Endodermal cell (in vitro differentiated cells): ENCODE measurements around the gene CLDN19. TPM values are rescaled to one million over a fixed set of nuclear protein-coding genes. Genes with fewer than 3 reads are reported as not detected.

Experiments used
- DNase-seq: peaks from one replicate; pipeline ENCODE4 v3.0.0-alpha.2; 2017
- H3K27ac ChIP-seq: 2 replicates; pipeline ENCODE4 v1.5.1; 2013; ENCODE audit warnings: mild to moderate bottlenecking, low read depth, low read length, moderate library complexity
- H3K27me3 ChIP-seq: 2 replicates; pipeline ENCODE4 v1.6.1; 2013; ENCODE audit warnings: mild to moderate bottlenecking, low read length, moderate library complexity; ENCODE audit not compliant: insufficient read depth, control insufficient read depth, poor library complexity, severe bottlenecking
- H3K36me3 ChIP-seq: 2 replicates; pipeline ENCODE4 v1.7.0; 2013; ENCODE audit warnings: mild to moderate bottlenecking, low read length, moderate library complexity; ENCODE audit not compliant: control insufficient read depth, insufficient read depth
- H3K4me1 ChIP-seq: one replicate; pipeline ENCODE4 v1.7.0; 2013; ENCODE audit warnings: low read length; ENCODE audit not compliant: control insufficient read depth, insufficient read depth
- H3K4me3 ChIP-seq: 2 replicates; pipeline ENCODE4 v1.5.1; 2013; ENCODE audit warnings: mild to moderate bottlenecking, low read length, moderate library complexity
- H3K9ac ChIP-seq: 2 replicates; pipeline ENCODE4 v1.6.1; 2013; ENCODE audit warnings: mild to moderate bottlenecking, low read length, moderate library complexity; ENCODE audit not compliant: poor library complexity, severe bottlenecking; ENCODE audit errors: extremely low read depth
- H3K9me3 ChIP-seq: 2 replicates; pipeline ENCODE4 v1.6.1; 2013; ENCODE audit warnings: mild to moderate bottlenecking, low read length, moderate library complexity; ENCODE audit not compliant: control insufficient read depth
- H3K27ac Mint-ChIP-seq: 2 replicates; pipeline ENCODE4 v1.8.0; 2020; ENCODE audit warnings: mixed read lengths
- H3K27me3 Mint-ChIP-seq: 2 replicates; pipeline ENCODE4 v1.8.0; 2021; ENCODE audit warnings: mild to moderate bottlenecking, mixed read lengths; ENCODE audit not compliant: insufficient read depth
- H3K36me3 Mint-ChIP-seq: 2 replicates; pipeline ENCODE4 v1.8.0; 2020; ENCODE audit warnings: low read depth, mixed read lengths
- H3K4me1 Mint-ChIP-seq: 2 replicates; pipeline ENCODE4 v1.8.0; 2020; ENCODE audit warnings: mixed read lengths
- H3K4me3 Mint-ChIP-seq: 2 replicates; pipeline ENCODE4 v1.8.0; 2020; ENCODE audit warnings: mild to moderate bottlenecking, moderate library complexity, mixed read lengths
- H3K9me3 Mint-ChIP-seq: 2 replicates; pipeline ENCODE4 v1.8.0; 2020; ENCODE audit warnings: mild to moderate bottlenecking, mixed read lengths
- WGBS, 2 experiments: methylation state at CpG; one replicate each; pipeline versions ENCODE4 v1.1.5 to v1.1.7; 2013; ENCODE audit warnings: missing lambda C conversion rate in 2 of 2, mixed read lengths in 1 of 2; ENCODE audit not compliant: insufficient coverage in 1 of 2, insufficient read length in 1 of 2; 5-methylcytosine and 5-hydroxymethylcytosine counted together
- total RNA-seq, 2 donors: library from RNA; stranded (reverse); fragmentation: NEBNext Ultra II Directional in 1 of 2; extraction: Animal tissue kit (Norgen Biotek cat#: 25700) in 1 of 2; gene quantifications; 2 replicates in 1 of 2; 3 replicates in 1 of 2; pipeline ENCODE4 v1.2.1, GENCODE V29; 2021
- TF ChIP-seq, protein P1 (sequence below): fragments of 200-600 bp; sonication (generic); conservative IDR thresholded peaks from 2 replicates; pipeline ENCODE4 v1.5.0; 2021; ENCODE audit warnings: antibody characterized with exemption, mild to moderate bottlenecking

CLDN19 gene
- total RNA-seq, 2 donors from 2014 or later = 31.6 to 32.6 TPM

DNA sequence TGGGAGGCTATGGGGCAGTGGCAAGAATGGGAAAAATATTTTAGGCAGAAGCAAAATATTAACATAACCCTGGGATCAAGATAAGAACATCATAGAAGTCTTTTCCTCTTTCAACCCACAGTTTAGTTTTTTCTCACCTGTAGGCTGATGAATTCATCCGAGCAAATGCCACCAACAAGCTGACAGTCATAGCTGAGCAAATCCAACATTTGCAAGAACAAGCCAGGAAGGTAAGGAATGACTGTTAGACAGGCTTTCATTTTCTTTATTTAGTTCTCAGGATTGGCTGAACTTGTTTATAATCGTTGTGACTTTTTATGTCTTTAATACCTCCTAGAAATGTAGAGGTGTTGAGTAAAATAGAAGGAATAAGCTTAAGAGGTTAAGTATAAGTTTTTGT is 33.4 kb upstream of the CLDN19 start:
- no peaks in the 10 kb centered on the region for H3K4me1 Mint-ChIP-seq
- H3K4me3 ChIP-seq = no peak overlapping the region
- no peaks in the 10 kb centered on the region for H3K9me3 Mint-ChIP-seq
- H3K27me3 Mint-ChIP-seq = no peaks in the 10 kb centered on the region
- no peaks in the 10 kb centered on the region for H3K27me3 ChIP-seq
- peaks cover 67% of the 10 kb centered on the region for H3K36me3 Mint-ChIP-seq
- H3K4me3 Mint-ChIP-seq = no peak overlapping the region
- no peak overlapping the region for H3K27ac ChIP-seq
- no peak for DNase-seq
- no peak overlapping the region for H3K9ac ChIP-seq
- WGBS, 2 experiments = 50% methylated on average over 2 of the region's 2 CpGs
- no peak overlapping the region for H3K27ac Mint-ChIP-seq
- TF ChIP-seq, protein P1, sequence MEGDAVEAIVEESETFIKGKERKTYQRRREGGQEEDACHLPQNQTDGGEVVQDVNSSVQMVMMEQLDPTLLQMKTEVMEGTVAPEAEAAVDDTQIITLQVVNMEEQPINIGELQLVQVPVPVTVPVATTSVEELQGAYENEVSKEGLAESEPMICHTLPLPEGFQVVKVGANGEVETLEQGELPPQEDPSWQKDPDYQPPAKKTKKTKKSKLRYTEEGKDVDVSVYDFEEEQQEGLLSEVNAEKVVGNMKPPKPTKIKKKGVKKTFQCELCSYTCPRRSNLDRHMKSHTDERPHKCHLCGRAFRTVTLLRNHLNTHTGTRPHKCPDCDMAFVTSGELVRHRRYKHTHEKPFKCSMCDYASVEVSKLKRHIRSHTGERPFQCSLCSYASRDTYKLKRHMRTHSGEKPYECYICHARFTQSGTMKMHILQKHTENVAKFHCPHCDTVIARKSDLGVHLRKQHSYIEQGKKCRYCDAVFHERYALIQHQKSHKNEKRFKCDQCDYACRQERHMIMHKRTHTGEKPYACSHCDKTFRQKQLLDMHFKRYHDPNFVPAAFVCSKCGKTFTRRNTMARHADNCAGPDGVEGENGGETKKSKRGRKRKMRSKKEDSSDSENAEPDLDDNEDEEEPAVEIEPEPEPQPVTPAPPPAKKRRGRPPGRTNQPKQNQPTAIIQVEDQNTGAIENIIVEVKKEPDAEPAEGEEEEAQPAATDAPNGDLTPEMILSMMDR = no peak
- no peaks in the 10 kb centered on the region for H3K9me3 ChIP-seq
- H3K4me1 ChIP-seq = no peaks in the 10 kb centered on the region
- peaks cover 56% of the 10 kb centered on the region for H3K36me3 ChIP-seq

DNA sequence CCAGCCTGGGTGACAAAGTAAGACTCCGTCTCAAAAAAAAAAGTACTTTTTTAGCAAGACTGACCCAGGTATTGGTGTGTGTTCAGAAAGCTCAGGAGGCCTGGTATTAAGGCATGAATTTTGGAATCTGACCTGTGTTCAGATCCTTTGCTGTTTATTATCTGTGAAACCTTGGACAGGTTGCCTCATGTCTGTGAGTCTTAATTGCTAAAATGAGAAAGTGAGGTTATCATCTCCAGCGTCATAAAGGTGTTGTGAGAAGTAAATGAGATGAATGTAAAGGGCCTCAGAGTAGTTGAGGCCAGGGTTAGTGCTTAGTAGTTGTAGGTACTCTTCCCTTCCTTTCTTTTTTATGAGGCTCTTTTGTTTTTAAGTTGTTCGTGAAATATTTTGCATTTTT is 29.8 kb upstream of the CLDN19 start:
- peak overlapping the region; percentile 39 for H3K27ac Mint-ChIP-seq
- no peaks in the 10 kb centered on the region for H3K9me3 Mint-ChIP-seq
- TF ChIP-seq, protein P1 = no peak
- no peaks in the 10 kb centered on the region for H3K4me1 ChIP-seq
- H3K9ac ChIP-seq = no peak overlapping the region
- no peak overlapping the region for H3K4me3 ChIP-seq
- H3K36me3 Mint-ChIP-seq = peaks cover 36% of the 10 kb centered on the region
- H3K9me3 ChIP-seq = no peaks in the 10 kb centered on the region
- no peaks in the 10 kb centered on the region for H3K27me3 ChIP-seq
- peaks cover 5% of the 10 kb centered on the region for H3K4me1 Mint-ChIP-seq
- peaks cover 23% of the 10 kb centered on the region for H3K36me3 ChIP-seq
- H3K4me3 Mint-ChIP-seq = no peak overlapping the region
- DNase-seq = no peak
- H3K27ac ChIP-seq = no peak overlapping the region
- H3K27me3 Mint-ChIP-seq = no peaks in the 10 kb centered on the region
- 94 to 95% methylated on average over 2 of the region's 3 CpGs for WGBS, 2 experiments

DNA sequence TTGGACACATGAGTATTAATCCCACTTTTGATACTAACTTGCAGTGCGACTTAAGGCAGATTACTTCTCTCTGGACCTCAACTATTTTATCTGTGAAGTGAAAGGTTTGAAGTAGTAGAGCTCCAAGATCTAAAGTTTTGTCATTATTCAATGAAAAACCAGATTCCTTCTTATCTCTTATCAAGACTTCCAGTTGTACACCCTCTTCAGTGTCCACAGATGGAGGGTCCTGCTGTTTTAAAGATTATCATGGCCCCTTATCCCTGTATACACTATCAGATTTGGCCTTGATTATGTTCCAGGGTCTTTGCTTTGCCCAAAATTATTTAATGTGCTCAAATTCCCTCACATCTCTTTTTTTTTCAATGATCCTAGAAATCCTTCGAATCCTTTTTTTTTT is 28.1 kb upstream of the CLDN19 start:
- no peaks in the 10 kb centered on the region for H3K27me3 ChIP-seq
- H3K27ac ChIP-seq = no peak overlapping the region
- 89 to 100% methylated on average over 1 to 2 of the region's 2 CpGs for WGBS, 2 experiments
- H3K9me3 ChIP-seq = no peaks in the 10 kb centered on the region
- Mint-ChIP-seq H3K36me3 (peaks cover 21% of the 10 kb centered on the region), H3K4me3 (no peak overlapping the region), H3K9me3 (no peaks in the 10 kb centered on the region), H3K27me3 (no peaks in the 10 kb centered on the region), H3K4me1 (peaks cover 7% of the 10 kb centered on the region), H3K27ac (no peak overlapping the region)
- peak overlapping the region; percentile 48 for H3K9ac ChIP-seq
- TF ChIP-seq, protein P1 = no peak
- H3K36me3 ChIP-seq = peaks cover 9% of the 10 kb centered on the region
- H3K4me3 ChIP-seq = peak overlapping the region; percentile 86
- H3K4me1 ChIP-seq = no peaks in the 10 kb centered on the region
- no peak for DNase-seq
